IPS-20b (cell line): Measurements from ENCODE around the gene RBFOX2.
"Not testable (repeated sequence)": the region's sequence is repeated elsewhere in the genome, so short reads cannot be mapped to it uniquely, and the experiment has no call there.

Experiments used
- H3K27ac ChIP-seq: one replicate; pipeline ENCODE4 v1.5.1; 2013; ENCODE audit warnings: low read length
- H3K27me3 ChIP-seq: 2 replicates; pipeline ENCODE4 v1.6.1; 2013; ENCODE audit warnings: mild to moderate bottlenecking, low read length, inconsistent platforms; ENCODE audit not compliant: insufficient read depth
- H3K36me3 ChIP-seq: 2 replicates; pipeline ENCODE4 v1.6.1; 2013; ENCODE audit warnings: low read depth, mild to moderate bottlenecking, inconsistent platforms, low read length, moderate library complexity; ENCODE audit not compliant: insufficient read depth
- H3K4me1 ChIP-seq: 2 replicates; pipeline ENCODE4 v1.6.1; 2013; ENCODE audit warnings: mild to moderate bottlenecking, control low read depth, inconsistent platforms, low read length, moderate library complexity; ENCODE audit not compliant: insufficient read depth
- H3K4me3 ChIP-seq: 2 replicates; pipeline ENCODE4 v1.5.1; 2013; ENCODE audit warnings: mild to moderate bottlenecking, low read length, inconsistent platforms
- H3K9ac ChIP-seq: 2 replicates; pipeline ENCODE4 v1.6.1; 2013; ENCODE audit warnings: low read depth, mild to moderate bottlenecking, inconsistent platforms, low read length, moderate library complexity
- H3K9me3 ChIP-seq: 2 replicates; pipeline ENCODE4 v1.6.1; 2013; ENCODE audit warnings: mild to moderate bottlenecking, low read depth, low read length, inconsistent platforms; ENCODE audit not compliant: insufficient read depth

Gene RBFOX2

GRCh38 chr22:36003972-36004674, 24.5 kb downstream of the RBFOX2 start:
- H3K36me3 ChIP-seq = no peaks in the 10 kb centered on the region
- H3K4me3 ChIP-seq = no peak overlapping the region
- H3K9me3 ChIP-seq = no peaks in the 10 kb centered on the region
- H3K4me1 ChIP-seq = peaks cover 5% of the 10 kb centered on the region; the same call in 1 of the 2 replicates
- H3K9ac ChIP-seq = no peak overlapping the region
- no peak overlapping the region for H3K27ac ChIP-seq
- H3K27me3 ChIP-seq = no peaks in the 10 kb centered on the region

GRCh38 chr22:36002718-36003260, 25.8 kb downstream of the RBFOX2 start:
- Histone ChIP-seq H3K9me3 (no peaks in the 10 kb centered on the region), H3K4me3 (no peak overlapping the region), H3K27me3 (no peaks in the 10 kb centered on the region), H3K36me3 (no peaks in the 10 kb centered on the region), H3K4me1 (no peaks in the 10 kb centered on the region), H3K27ac (no peak overlapping the region), H3K9ac (no peak overlapping the region)

- no peak overlapping the region for H3K9ac ChIP-seq
- no peaks in the 10 kb centered on the region for H3K36me3 ChIP-seq
- H3K4me3 ChIP-seq = no peak overlapping the region
- H3K27ac ChIP-seq = no peak overlapping the region
- no peaks in the 10 kb centered on the region for H3K27me3 ChIP-seq
- no peaks in the 10 kb centered on the region for H3K9me3 ChIP-seq
- no peaks in the 10 kb centered on the region for H3K4me1 ChIP-seq
Measured at GRCh38 chr22:36002084-36002483, 26.5 kb downstream of the RBFOX2 start.

- Histone ChIP-seq H3K27me3 (no peaks in the 10 kb centered on the region), H3K9me3 (no peaks in the 10 kb centered on the region), H3K27ac (no peak overlapping the region), H3K4me1 (peaks cover 4% of the 10 kb centered on the region; the same call in 1 of the 2 replicates), H3K4me3 (no peak overlapping the region), H3K36me3 (no peaks in the 10 kb centered on the region), H3K9ac (no peak overlapping the region)
Measured at GRCh38 chr22:35998748-35999147, 29.9 kb downstream of the RBFOX2 start.

- Histone ChIP-seq H3K27ac (no peak overlapping the region), H3K36me3 (no peaks in the 10 kb centered on the region), H3K9ac (no peak overlapping the region), H3K27me3 (no peaks in the 10 kb centered on the region), H3K9me3 (no peaks in the 10 kb centered on the region), H3K4me1 (peaks cover 4% of the 10 kb centered on the region; the same call in 1 of the 2 replicates), H3K4me3 (no peak overlapping the region)
Measured at GRCh38 chr22:35997438-35997837, 31.2 kb downstream of the RBFOX2 start.

- H3K4me1 ChIP-seq = peaks cover 4% of the 10 kb centered on the region; the same call in 1 of the 2 replicates
- H3K27me3 ChIP-seq = no peaks in the 10 kb centered on the region
- no peak overlapping the region for H3K4me3 ChIP-seq
- no peak overlapping the region for H3K9ac ChIP-seq
- no peaks in the 10 kb centered on the region for H3K36me3 ChIP-seq
- no peaks in the 10 kb centered on the region for H3K9me3 ChIP-seq
- no peak overlapping the region for H3K27ac ChIP-seq
Measured at GRCh38 chr22:35996596-35996995, 32.0 kb downstream of the RBFOX2 start.

- Histone ChIP-seq H3K9ac (no peak overlapping the region), H3K4me1 (peaks cover 4% of the 10 kb centered on the region; the same call in 1 of the 2 replicates), H3K4me3 (no peak overlapping the region), H3K27ac (no peak overlapping the region), H3K27me3 (no peaks in the 10 kb centered on the region), H3K9me3 (no peaks in the 10 kb centered on the region), H3K36me3 (no peaks in the 10 kb centered on the region)
Measured at GRCh38 chr22:35995772-35996171, 32.9 kb downstream of the RBFOX2 start.

- H3K36me3 ChIP-seq = no peaks in the 10 kb centered on the region
- no peaks in the 10 kb centered on the region for H3K27me3 ChIP-seq
- no peak overlapping the region for H3K27ac ChIP-seq
- H3K4me3 ChIP-seq = no peak overlapping the region
- no peaks in the 10 kb centered on the region for H3K9me3 ChIP-seq
- H3K9ac ChIP-seq = no peak overlapping the region
- peaks cover 4% of the 10 kb centered on the region; the same call in 1 of the 2 replicates for H3K4me1 ChIP-seq
Measured at GRCh38 chr22:35995348-35995747, 33.3 kb downstream of the RBFOX2 start.

- not testable (repeated sequence) for H3K27me3 ChIP-seq, H3K4me3 ChIP-seq, H3K4me1 ChIP-seq, H3K27ac ChIP-seq, H3K9ac ChIP-seq, H3K36me3 ChIP-seq, H3K9me3 ChIP-seq
Measured at GRCh38 chr22:35993727-35994126, 34.9 kb downstream of the RBFOX2 start.

GRCh38 chr22:35993048-35993714, 35.4 kb downstream of the RBFOX2 start:
- no peak overlapping the region for H3K9ac ChIP-seq
- no peak overlapping the region for H3K4me3 ChIP-seq
- peaks cover 4% of the 10 kb centered on the region; the same call in 1 of the 2 replicates for H3K4me1 ChIP-seq

GRCh38 chr22:35991168-35991567, 37.5 kb downstream of the RBFOX2 start:
- Histone ChIP-seq H3K4me3 (no peak overlapping the region), H3K36me3 (no peaks in the 10 kb centered on the region), H3K4me1 (peaks cover 13% of the 10 kb centered on the region; the same call in 1 of the 2 replicates), H3K27ac (no peak overlapping the region), H3K27me3 (no peaks in the 10 kb centered on the region), H3K9me3 (no peaks in the 10 kb centered on the region), H3K9ac (no peak overlapping the region)

More at GRCh38 chr22:35993048-35993714, 35.4 kb downstream of the RBFOX2 start:
- H3K36me3 ChIP-seq = no peaks in the 10 kb centered on the region
- H3K9me3 ChIP-seq = no peaks in the 10 kb centered on the region
- H3K27ac ChIP-seq = no peak overlapping the region
- H3K27me3 ChIP-seq = no peaks in the 10 kb centered on the region

GRCh38 chr22:35988030-35988429, 40.6 kb downstream of the RBFOX2 start:
- peaks cover 14% of the 10 kb centered on the region; the same call in 1 of the 2 replicates for H3K4me1 ChIP-seq
- H3K9ac ChIP-seq = no peak overlapping the region
- H3K27ac ChIP-seq = no peak overlapping the region
- H3K36me3 ChIP-seq = no peaks in the 10 kb centered on the region
- H3K27me3 ChIP-seq = no peaks in the 10 kb centered on the region
- no peak overlapping the region for H3K4me3 ChIP-seq
- H3K9me3 ChIP-seq = no peaks in the 10 kb centered on the region
